ENCODE results near the gene TRIM33. TPM values are rescaled to one million over a fixed set of nuclear protein-coding genes. Genes with fewer than 3 reads are reported as not detected.

TRIM33 gene
- total RNA-seq, 1 experiment from 2014 or later, result 41.2 TPM

DNA sequence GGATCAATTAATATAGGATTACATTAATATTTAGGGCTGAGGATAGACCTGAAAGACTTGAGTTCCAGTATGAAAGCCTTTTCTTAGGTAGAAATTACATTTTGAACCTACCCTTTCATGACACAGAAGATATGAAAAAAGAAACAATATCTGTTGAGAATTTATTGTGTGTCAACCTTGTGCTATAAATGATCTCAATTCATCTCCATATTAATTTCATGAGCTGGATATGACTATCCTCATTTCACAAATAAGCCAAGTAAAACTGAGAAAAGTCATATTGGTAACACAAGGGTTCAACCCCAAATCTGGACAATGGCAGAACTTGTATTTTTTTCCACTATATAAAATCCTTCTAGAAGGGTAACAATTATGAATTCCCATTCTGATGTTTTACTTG lies 120.0 kb downstream of the TRIM33 start (continued):
- TF ChIP-seq, protein P1, sequence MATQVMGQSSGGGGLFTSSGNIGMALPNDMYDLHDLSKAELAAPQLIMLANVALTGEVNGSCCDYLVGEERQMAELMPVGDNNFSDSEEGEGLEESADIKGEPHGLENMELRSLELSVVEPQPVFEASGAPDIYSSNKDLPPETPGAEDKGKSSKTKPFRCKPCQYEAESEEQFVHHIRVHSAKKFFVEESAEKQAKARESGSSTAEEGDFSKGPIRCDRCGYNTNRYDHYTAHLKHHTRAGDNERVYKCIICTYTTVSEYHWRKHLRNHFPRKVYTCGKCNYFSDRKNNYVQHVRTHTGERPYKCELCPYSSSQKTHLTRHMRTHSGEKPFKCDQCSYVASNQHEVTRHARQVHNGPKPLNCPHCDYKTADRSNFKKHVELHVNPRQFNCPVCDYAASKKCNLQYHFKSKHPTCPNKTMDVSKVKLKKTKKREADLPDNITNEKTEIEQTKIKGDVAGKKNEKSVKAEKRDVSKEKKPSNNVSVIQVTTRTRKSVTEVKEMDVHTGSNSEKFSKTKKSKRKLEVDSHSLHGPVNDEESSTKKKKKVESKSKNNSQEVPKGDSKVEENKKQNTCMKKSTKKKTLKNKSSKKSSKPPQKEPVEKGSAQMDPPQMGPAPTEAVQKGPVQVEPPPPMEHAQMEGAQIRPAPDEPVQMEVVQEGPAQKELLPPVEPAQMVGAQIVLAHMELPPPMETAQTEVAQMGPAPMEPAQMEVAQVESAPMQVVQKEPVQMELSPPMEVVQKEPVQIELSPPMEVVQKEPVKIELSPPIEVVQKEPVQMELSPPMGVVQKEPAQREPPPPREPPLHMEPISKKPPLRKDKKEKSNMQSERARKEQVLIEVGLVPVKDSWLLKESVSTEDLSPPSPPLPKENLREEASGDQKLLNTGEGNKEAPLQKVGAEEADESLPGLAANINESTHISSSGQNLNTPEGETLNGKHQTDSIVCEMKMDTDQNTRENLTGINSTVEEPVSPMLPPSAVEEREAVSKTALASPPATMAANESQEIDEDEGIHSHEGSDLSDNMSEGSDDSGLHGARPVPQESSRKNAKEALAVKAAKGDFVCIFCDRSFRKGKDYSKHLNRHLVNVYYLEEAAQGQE (IDR thresholded peaks at IDR 0.05; ENCODE audit: low read depth), result no peak

DNA sequence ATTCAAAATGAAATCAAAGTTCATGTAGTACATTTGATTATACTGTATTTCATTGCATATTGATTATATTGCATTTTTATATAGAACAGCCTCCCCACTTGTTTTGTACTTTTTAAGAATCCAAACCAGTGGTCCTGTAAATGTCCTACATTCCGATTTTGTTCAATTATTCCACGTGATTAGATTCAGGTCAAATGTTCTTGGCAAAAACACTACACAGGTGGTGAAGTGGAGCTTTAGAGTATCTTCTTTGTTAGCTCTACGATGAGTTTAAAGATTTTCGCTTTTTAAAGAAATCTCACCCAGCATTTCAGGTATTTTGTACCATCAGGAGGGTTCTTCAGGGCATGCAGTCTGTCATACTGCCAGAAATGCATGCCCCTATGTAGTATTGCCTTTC lies 120.6 kb downstream of the TRIM33 start:
- Histone ChIP-seq H3K79me2 (ENCODE audit: insufficient read depth, low read length) (no peaks in the 10 kb centered on the region), H4K20me1 (ENCODE audit: insufficient read depth) (no peaks in the 10 kb centered on the region)

More for the DNA sequence above, 120.6 kb downstream of the TRIM33 start:
- H3K27ac ChIP-seq (ENCODE audit: low read depth, low read length), result no peak overlapping the region
- H3K9me3 ChIP-seq (ENCODE audit: control insufficient read depth in 1 of 2, insufficient read depth in 1 of 2, low read depth in 1 of 2, low read length in 2 of 2), result no peaks in the 10 kb centered on the region
- no peak overlapping the region for H3K4me2 ChIP-seq (ENCODE audit: low read length)
- no peaks in the 10 kb centered on the region for H3K4me1 ChIP-seq (ENCODE audit: control insufficient read depth in 1 of 2, insufficient read depth in 2 of 2, low read length in 2 of 2)
- H2AFZ ChIP-seq (ENCODE audit: low read depth, low read length, poor library complexity, severe bottlenecking), result no peak overlapping the region
- 0 out of 4 replicates have a peak, but pooled peaks cover 0 to 4% of the 10 kb centered on the region in 2 experiments for H3K36me3 ChIP-seq (ENCODE audit: control insufficient read depth in 1 of 2, insufficient read depth in 2 of 2, low read length in 2 of 2)
- DNase-seq (ENCODE audit: low read depth, low spot score) (no peak), ATAC-seq (no peak)
- intact Hi-C loops (cut with micrococcal nuclease), result no loop called here
- TF ChIP-seq SRF (IDR thresholded peaks at IDR 0.05; ENCODE audit: low read depth) (no peak), ZNF274 (IDR thresholded peaks at IDR 0.05; ENCODE audit: low read depth, low read length) (no peak), EZH2phosphoT487 (IDR thresholded peaks at IDR 0.05; ENCODE audit: borderline replicate concordance) (no peak), RAD21 (IDR thresholded peaks at IDR 0.05; ENCODE audit: low read depth) (no peak), JUND (IDR thresholded peaks at IDR 0.05) (no peak), YY1 (IDR thresholded peaks at IDR 0.05; ENCODE audit: extremely low read depth, insufficient replicate concordance, low read depth, low read length) (no peak)
- H3K9me2 ChIP-seq (ENCODE audit: insufficient read depth), result no peaks in the 10 kb centered on the region
- BruUV-seq (replicated peaks), result no TSS peak
- no peak overlapping the region for H3K9ac ChIP-seq (ENCODE audit: low read length)
- ChIA-PET CTCF (no interaction called here), POLR2A (no interaction called here), RAD21 (ENCODE audit: low non-redundant PET in 1 of 2, low total read pairs in 2 of 2, uncharacterized antibody in 2 of 2, unreplicated experiment in 2 of 2) (no interaction called here)
- H3K4me3 ChIP-seq (replicated peaks in 1 of 2; ENCODE audit: low read depth in 1 of 2, low read length in 2 of 2), result no peak overlapping the region
- H3K27me3 ChIP-seq (ENCODE audit: insufficient read depth, low read length), result no peaks in the 10 kb centered on the region
